AG10803 (cell line): ENCODE results near the gene COX7B.
"Not testable (repeated sequence)": the region's sequence is repeated elsewhere in the genome, so short reads cannot be mapped to it uniquely, and the experiment has no call there.

Experiments
- DNase-seq: peaks from one replicate; pipeline ENCODE4 v3.0.0; 2010; ENCODE audit warnings: low read depth
- H3K4me3 ChIP-seq: 2 replicates; pipeline ENCODE4 v1.5.1; 2011; ENCODE audit warnings: mild to moderate bottlenecking, low read length, control low read depth
- CTCF ChIP-seq: conservative IDR thresholded peaks from 2 replicates; pipeline ENCODE4 v1.5.1; 2011; ENCODE audit warnings: mild to moderate bottlenecking, low read length, control low read depth, inconsistent platforms

The COX7B gene

GRCh38 chrX:77925764-77926163 is 26.5 kb downstream of the COX7B start:
- no peak for DNase-seq

GRCh38 chrX:77930581-77930980 is 31.3 kb downstream of the COX7B start:
- H3K4me3 ChIP-seq = no peak overlapping the region
- no peak for TF ChIP-seq CTCF
- DNase-seq = no peak

More at GRCh38 chrX:77925764-77926163, 26.5 kb downstream of the COX7B start:
- H3K4me3 ChIP-seq = no peak overlapping the region
- no peak for TF ChIP-seq CTCF

GRCh38 chrX:77935886-77936285 is 36.6 kb downstream of the COX7B start:
- DNase-seq = no peak
- no peak for TF ChIP-seq CTCF
- H3K4me3 ChIP-seq = no peak overlapping the region

GRCh38 chrX:77936299-77936698 is 37.0 kb downstream of the COX7B start:
- no peak for DNase-seq

GRCh38 chrX:77937291-77937690 is 38.0 kb downstream of the COX7B start:
- DNase-seq = no peak
- no peak for TF ChIP-seq CTCF
- no peak overlapping the region for H3K4me3 ChIP-seq

More at GRCh38 chrX:77936299-77936698, 37.0 kb downstream of the COX7B start:
- H3K4me3 ChIP-seq = no peak overlapping the region
- no peak for TF ChIP-seq CTCF

- no peak for TF ChIP-seq CTCF
- DNase-seq = no peak
- no peak overlapping the region for H3K4me3 ChIP-seq
Measured at GRCh38 chrX:77938083-77938680, 38.9 kb downstream of the COX7B start.

GRCh38 chrX:77945031-77945430 is 45.8 kb downstream of the COX7B start:
- DNase-seq, H3K4me3 ChIP-seq: not testable (repeated sequence)
